Epithelial cell of esophagus (primary cell): Measurements from ENCODE around the gene ELL.
A peak's percentile ranks its signal among the peaks of the same experiment; 100 is the strongest.

Source experiments
- DNase-seq: peaks from one replicate; pipeline ENCODE4 v3.0.0; 2010; ENCODE audit warnings: low read depth
- H3K4me3 ChIP-seq: 2 replicates; pipeline ENCODE4 v1.5.1; 2011; ENCODE audit warnings: mild to moderate bottlenecking, low read length, control low read depth
- TF ChIP-seq, protein P1 (sequence below): IDR thresholded peaks from 2 replicates; pipeline ENCODE4 v1.5.1; 2011; ENCODE audit warnings: low read depth, mild to moderate bottlenecking, low read length, control low read depth, inconsistent platforms; ENCODE audit not compliant: insufficient read depth; ENCODE audit errors: missing control alignments

Gene ELL

DNA sequence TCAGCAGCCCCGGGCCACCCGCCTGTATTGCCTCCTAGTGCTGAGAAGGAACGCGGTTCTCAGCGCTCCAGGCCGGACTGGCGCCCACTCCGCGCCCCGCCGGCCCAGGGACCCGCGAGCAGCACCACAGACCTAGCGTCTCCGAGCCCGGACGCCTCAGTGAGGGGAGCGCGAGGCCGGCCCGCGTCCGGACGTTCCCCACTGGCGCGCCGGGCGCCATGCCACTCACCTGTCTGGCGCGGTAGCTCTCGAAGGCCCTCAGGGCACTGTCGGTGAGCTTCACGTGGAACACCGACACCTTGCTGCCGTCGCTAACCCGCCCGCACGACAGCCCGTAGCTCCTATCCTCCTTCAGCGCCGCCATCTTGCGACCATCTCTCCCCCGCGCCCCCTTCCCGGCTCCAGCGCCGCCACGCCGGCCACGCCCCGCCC is at the start of gene ELL:
ELL (minus strand) TSS at position 379 of the 432 bp plus-strand sequence; CDS start at position 364, 15 bp downstream.
- peak within 1 kb of the TSS; percentile 83 for H3K4me3 ChIP-seq
- TF ChIP-seq, protein P1, sequence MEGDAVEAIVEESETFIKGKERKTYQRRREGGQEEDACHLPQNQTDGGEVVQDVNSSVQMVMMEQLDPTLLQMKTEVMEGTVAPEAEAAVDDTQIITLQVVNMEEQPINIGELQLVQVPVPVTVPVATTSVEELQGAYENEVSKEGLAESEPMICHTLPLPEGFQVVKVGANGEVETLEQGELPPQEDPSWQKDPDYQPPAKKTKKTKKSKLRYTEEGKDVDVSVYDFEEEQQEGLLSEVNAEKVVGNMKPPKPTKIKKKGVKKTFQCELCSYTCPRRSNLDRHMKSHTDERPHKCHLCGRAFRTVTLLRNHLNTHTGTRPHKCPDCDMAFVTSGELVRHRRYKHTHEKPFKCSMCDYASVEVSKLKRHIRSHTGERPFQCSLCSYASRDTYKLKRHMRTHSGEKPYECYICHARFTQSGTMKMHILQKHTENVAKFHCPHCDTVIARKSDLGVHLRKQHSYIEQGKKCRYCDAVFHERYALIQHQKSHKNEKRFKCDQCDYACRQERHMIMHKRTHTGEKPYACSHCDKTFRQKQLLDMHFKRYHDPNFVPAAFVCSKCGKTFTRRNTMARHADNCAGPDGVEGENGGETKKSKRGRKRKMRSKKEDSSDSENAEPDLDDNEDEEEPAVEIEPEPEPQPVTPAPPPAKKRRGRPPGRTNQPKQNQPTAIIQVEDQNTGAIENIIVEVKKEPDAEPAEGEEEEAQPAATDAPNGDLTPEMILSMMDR: no peak
- DNase-seq: no peak

DNA sequence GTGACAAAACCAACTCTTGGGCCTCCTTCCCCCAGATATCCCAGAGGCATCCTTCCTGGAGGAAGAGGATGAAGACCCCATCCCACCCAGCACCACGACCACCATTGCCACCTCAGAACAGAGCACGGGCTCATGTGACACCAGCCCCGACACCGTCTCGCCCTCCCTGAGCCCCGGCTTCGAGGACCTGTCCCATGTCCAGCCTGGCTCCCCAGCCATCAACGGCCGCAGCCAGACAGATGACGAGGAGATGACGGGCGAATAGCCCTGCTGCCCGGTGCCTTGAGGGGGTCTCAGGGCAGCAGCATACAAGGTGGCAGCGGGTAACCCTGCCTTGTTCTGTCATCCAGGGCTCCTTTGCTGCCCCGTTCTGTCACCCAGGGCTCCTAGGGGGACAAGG is 46.5 kb upstream of the ELL start:
- TF ChIP-seq, protein P1: no peak
- H3K4me3 ChIP-seq: no peak overlapping the region
- no peak for DNase-seq

DNA sequence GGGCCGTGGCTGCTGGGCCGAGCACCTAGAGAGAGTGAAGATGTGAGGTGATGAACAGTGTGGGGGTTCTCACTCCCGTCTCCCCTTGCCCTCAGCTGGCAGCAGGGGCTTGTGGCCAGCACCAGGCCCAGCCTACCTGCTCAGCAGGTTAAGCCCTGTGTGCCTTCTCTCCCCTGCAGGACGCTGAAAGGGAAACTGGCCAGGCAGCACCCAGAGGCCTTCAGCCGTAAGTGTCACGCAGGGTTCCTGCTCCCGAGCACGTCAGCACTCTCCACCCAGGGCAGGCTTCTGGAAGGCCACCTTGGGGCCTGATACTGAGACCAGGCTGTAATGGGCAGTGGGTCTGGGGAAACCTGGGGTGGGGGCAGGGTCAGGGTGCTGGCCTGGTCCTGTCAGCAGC is 45.1 kb upstream of the ELL start:
- no peak overlapping the region for H3K4me3 ChIP-seq
- TF ChIP-seq, protein P1: no peak
- no peak for DNase-seq

DNA sequence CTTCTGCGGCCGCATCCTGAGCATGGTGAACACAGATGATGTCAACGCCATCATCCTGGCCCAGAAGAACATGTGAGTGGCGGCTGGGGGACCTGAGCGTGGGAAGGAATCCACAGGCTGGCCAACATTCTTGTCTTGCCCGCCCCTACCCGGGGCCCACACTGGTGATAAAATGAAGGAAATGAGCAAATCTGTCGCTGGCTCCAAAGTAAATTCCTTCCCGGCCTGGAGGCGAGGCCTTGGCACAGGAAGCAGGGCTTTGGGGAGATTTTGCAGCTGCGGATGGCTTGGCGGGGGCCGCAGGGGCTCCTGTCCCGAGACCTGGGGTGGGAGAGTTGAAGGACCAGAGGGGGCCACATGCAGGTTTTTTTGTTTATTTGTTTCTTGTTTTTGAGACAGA is 40.2 kb upstream of the ELL start:
- H3K4me3 ChIP-seq: no peak overlapping the region
- TF ChIP-seq, protein P1: no peak
- DNase-seq: no peak

DNA sequence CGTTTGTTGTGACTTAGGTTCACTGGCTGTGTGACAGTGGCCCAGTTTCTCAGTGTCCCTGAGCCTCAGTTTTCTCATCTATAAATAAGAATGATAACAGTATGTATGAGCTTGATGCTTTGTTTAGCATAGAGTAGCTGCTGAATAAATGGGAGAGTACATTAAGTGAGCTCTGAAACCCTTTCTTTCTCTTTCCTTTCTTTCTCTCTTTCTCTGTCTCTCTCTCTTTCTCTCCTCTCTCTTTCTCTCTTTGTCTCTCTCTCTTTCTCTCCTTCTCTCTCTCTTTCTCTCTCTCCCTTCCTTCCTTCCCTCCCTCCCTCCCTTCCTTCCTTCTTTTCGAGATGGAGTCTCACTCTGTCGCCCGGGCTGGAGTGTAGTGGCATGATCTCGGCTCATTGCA is 37.8 kb upstream of the ELL start:
- TF ChIP-seq, protein P1: no peak
- no peak for DNase-seq
- no peak overlapping the region for H3K4me3 ChIP-seq

DNA sequence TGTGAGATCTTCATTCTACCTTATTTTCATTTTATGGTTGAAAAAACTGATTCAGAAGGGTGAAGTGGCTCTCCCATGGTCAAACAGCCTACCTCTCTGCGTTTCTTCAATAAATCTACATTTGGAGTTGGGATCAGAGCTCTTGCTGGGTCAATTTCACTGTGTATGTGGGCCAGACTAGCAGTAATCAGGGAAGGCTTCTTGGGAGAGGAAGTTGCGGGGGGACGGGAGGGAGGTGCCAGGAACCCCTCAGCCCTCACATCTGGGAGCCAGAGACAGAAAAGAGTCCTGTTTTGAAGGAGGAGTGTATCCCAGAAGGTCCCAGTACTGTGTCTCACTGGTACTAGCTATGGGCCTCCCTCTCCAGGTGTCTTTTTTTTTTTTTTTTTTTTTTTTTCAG is 36.7 kb upstream of the ELL start:
- TF ChIP-seq, protein P1: no peak
- peak overlapping the region; percentile 96 for H3K4me3 ChIP-seq

DNA sequence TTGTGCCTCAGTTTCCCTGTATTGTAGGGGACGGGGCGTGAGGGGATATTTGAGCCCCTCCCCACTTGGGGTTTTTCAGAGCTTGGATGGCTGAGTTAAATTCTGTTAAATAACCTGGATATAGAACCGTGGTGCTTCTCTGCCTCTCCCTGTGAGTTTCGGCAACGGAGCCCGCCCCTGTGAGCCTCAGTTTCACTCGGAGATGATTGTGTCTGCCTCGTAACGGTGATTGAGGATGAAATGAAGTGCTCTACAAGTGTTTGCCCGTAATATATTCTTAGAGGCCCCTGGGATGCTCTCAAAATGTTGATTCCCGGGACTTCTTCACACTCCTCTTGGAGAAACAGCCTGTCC is 36.3 kb upstream of the ELL start:
- peak overlapping the region; percentile 96 for H3K4me3 ChIP-seq
- TF ChIP-seq, protein P1: no peak
- no peak for DNase-seq

More for the DNA sequence above, 36.7 kb upstream of the ELL start:
- no peak for DNase-seq
